NCI-H748 (cell line): ENCODE data around the gene OBI1.
"Not testable (repeated sequence)": the region's sequence is repeated elsewhere in the genome, so short reads cannot be mapped to it uniquely, and the experiment has no call there.

Source experiments
- DNase-seq: peaks from one replicate; lab custom pipeline; 2025; ENCODE audit not compliant: unreplicated experiment; lab: John Stamatoyannopoulos, UW

Gene OBI1

DNA sequence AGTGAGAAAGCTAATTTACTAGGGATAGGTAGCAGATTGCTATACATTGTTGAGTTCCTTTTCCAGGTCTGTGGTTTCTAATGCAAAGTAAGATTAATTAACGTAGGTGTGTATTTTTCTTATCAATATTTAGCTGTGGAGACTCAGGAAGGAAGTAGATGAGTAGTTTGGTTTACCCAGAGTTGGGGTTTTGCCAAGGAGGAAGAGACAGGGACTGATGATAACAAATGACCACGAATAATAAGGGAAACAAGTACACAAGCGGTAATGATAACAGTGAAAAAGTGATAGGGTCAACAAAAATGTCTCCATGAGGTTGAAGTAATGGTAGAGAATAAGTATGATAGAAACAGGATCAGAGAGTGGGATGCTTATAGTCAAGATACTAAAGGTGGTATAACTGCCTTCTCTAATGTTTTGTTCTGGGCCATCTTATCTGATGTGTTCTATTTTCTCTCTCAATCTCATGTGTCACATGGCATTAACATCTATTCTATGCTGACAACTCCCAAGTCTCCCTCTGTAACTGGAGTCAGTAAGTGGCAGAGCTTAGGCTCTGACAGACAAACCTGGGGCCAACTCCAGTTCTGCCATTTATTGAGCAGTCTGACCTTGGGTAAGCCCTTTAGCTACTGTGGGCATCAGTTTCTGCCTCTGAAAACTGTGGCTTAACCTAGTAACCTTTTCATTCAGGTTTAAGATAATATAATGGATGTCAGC lies 8.8 kb downstream of the OBI1 start:
- DNase-seq = no peak

DNA sequence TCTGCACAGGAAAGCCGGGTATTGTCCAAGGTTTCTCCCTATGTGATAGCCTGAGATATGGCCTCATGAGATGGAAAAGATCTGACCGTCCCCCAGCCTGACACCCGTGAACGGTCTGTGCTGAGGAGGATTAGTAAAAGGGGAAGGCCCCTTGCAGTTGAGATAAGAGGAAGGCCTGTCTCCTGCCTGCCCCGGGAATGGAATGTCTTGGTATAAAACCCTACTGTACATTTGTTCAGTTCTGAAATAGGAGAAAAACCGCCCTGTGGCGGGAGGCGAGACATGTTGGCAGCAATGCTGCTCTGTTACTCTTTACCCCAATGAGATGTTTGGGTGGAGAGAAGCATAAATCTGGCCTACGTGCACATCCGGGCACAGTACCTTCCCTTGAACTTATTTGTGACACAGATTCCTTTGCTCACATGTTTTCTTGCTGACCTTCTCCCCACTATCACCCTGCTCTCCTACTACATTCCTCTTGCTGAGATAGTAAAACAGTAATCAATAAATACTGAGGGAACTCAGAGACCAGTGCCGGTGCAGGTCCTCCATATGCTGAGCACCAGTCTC lies 11.8 kb downstream of the OBI1 start:
- DNase-seq = not testable (repeated sequence)

DNA sequence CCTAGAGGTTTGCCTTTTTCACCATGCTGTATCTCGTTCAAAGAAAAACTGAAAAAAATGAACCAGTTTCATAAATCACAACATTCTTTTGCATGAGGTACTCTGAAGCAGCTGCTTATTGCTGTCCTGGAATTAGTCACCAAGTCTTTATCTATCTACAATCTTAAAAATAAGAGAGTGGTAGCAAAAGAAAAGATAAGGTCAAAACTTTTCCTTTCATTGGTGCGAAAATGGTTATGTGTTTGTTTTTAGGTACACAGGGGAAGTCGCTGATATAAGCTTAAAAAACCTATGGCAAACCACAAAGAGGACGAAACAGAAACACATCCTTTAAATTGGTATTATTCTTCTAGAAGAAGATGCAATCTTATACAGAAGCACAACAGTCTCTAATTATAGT lies 20.7 kb downstream of the OBI1 start:
- DNase-seq = no peak

DNA sequence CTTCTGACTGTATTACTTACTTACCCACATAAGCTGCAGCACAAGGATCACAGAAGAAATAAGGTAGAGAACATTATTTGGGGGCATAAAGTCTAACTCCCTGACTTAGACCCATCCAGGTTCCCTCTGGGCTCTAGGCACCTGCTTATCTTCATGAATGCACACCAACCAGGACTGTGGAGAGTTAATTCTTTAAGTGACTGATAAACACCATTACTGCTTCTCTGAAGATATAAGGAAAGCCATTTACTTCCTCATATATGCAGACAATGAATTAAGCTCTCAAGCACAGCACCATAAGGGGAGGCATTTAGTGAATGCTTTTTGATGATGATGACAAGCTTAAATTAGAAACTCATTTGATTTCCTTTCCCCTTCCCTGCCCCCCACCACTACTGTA lies 22.5 kb downstream of the OBI1 start:
- no peak for DNase-seq

DNA sequence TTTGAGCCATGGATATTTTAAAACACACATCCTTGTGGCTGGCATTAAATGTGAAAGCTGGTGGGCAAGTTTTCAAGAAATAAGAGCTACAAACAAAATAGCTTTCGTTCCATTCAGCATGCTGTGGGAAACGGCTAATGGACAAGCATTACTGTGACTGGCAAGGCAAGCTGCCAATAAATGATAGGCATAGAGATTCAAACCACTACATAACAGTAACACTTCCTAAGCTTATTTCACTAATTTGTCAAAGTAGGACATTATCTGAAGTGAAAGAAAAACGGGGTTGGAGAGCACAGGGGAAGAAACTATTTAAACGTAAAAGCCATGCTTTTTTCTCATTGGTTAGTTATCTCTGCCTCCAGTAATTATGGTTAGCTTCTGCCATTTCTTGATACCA lies 26.0 kb downstream of the OBI1 start:
- no peak for DNase-seq

DNA sequence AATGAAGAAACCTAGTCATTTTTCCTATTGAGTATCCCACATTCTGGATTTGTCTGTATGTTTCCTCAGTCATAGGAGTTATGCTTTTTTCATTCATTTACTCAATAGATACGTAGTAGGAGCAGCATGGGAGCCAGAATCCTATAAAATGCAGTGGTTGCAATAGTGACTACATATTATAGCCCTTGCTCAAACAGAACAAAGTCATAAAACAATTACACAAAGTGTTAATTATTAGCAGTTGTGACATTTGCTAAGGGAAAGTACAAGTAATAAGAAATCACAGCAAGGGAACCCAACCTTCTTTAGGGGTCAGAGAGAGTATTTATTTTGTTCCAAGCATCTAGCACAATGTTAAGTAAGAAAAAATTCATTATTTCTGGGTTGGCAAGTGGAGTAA lies 27.9 kb downstream of the OBI1 start:
- DNase-seq = no peak

DNA sequence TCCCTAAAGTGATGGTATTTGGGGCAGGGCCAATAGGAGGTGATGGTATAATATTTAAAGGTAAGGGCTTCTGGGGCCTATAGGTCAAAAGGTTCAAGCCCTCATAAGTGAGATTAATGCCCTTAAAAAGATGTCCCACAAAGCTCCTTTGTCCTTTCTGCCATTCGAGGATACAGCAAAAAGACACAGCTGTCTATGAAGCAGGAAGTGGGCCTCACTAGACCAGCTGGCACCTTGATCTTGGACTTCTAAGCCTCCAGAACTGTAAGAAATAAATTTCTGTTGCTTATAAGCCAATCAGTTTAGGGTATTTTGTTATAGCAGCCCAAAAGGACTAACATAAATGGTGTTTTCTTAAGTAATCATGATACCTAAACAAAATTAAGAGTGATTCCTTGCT lies 28.4 kb downstream of the OBI1 start:
- DNase-seq = no peak

DNA sequence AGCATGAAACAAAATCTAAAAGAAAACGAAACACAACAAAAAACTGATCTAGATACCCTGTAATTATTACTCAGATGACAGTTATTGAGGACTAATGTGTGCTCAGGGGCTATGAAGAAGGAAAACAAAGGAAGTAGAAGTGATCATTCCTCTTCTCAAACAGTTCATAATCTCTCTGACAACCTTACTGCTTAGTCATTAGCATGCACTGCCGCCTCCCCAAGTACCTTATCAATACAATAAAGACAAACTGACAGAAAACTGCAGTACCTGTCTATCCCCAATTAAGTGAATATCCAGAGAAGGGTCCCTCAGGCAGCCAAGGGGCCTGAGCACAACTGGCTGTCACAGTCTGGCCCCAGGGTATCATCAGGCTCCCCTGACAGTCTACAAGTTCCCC lies 33.6 kb downstream of the OBI1 start:
- DNase-seq = no peak

DNA sequence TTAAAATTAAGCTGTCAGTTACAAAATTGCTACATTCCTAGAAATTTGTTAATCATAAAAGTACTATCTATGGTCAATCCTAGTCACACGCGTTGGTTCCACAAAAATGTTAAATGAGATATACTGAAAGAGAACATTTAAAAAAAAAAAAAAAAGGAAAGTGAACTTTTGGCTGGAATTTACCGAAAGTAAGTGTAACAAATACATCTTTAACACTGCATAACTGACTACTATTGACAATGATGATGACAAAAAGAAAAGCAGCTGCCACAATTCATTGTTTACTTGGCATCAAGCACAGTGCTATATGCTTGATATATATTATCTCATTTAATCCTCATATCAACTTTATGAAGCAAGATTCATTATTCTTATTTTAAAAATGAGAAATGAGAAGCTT lies 35.8 kb downstream of the OBI1 start:
- DNase-seq = no peak

DNA sequence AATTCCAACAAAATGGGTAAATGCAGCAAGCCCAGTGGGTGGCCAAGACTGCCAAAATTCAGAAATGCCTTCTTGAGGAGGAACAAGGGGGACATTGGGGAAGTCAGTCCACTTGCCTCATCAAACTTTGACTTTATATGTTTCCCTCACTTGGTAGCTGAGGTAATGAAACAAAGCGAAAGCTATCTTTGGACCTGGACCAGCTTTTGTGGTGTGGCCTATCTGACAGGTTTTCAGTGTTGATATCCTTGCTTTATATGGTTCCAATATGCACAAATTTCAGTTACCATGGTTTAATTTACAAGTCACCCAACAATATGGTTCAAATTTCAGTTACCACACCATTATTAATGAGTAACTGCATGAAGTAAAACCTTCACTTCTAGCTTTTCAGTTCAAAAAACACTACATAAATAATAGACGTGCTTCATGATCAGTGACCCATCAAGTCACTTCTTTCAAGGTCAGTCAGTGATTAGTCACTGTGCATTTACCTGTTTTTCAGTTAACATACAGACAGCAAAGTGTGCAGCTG lies 38.0 kb downstream of the OBI1 start:
- peak; percentile 12 for DNase-seq

DNA sequence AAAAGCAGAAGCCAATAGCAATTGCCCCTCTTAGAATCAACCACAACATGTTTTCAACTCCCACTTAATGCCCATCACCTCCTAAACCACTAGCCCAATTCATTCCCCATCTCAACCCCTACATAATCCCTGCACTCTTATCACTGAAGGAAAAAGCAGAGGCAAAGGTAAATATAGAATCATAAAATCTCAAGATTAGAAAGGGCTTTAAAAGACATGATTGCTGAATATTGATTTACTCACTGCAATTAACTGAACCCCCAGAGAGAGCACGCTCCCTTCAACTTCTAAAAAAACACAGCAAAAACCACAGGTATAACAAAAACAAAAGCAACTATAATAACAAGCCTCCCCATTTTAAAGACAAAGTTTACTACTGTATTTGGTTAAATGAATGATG lies 40.5 kb downstream of the OBI1 start:
- no peak for DNase-seq

DNA sequence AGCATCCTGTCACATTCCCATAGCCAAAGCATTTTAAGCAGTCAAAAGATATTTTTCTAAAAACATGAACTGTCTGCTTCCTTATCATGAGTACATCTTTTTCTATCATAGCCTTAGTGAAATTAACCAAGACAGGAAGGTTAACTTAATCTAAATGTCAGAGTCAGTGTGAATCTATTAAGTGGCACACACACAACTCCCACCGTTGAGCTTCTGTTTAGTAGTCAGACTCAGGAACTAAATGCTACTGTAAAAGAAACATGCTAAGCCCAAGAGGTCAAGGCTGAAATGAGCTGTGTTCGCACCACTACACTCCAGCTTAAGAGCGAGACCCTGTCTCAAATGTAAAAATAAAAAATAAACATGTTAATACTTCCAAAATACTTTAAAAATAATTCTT lies 47.9 kb downstream of the OBI1 start:
- no peak for DNase-seq

DNA sequence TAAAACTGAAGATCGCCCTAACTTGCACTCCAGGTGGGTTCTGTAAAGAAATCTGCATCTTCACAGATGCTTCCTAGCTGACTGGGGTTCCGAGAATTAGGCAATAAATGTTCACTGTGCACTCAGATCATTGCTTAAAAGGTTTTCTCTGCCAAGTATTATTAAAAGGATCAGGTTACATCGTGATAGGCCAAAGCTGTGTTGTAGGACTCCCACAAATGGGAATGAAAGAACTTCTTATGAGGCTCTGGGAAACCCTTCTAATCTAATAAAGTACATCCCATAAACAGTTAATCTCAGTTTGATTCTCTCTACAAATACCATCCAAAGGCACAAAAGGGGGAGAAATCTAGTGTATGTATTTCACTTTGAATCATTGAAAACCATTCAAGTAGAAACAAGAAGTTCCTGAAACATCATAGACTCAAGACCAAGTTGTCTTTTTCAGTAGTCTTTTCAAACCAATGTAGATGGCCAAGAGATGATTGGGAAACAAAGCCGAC lies 48.5 kb downstream of the OBI1 start:
- DNase-seq = peak; percentile 55

DNA sequence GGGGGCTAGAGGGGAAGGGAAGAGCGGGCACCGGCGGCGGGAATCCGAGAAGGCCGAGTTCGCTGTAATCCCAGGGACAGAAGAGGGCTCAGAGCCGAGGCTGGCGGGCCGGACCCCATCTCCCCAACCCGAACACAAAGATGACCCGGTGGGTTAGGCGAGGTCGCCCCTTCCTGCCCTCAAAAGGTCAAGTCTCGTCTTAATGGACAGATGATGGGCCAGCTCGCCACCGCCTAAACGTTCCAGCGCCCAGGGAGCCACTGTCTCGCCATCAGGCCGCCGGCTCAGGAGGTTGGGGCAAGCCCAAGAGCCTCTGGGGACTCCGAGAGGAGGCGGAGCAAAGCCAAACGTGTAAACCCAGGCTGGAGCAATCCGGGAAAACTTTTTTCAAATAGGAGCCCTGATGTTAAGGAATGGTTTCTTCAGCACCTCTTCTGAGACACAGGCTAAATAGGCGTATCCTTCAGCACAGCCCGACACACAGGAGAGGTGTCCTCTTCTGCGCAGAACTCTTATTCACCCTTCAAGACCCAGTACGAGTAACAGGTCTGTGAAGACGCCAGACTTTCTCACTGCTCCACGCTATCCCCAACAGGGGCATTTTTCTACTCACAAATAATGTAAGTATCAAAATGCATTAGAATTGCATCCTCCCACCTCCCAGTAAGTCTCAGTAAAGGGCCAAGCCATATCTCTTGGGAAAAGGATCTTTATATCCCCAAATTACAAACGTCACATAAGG lies 49.3 kb downstream of the OBI1 start:
- peak; percentile 66 for DNase-seq

DNA sequence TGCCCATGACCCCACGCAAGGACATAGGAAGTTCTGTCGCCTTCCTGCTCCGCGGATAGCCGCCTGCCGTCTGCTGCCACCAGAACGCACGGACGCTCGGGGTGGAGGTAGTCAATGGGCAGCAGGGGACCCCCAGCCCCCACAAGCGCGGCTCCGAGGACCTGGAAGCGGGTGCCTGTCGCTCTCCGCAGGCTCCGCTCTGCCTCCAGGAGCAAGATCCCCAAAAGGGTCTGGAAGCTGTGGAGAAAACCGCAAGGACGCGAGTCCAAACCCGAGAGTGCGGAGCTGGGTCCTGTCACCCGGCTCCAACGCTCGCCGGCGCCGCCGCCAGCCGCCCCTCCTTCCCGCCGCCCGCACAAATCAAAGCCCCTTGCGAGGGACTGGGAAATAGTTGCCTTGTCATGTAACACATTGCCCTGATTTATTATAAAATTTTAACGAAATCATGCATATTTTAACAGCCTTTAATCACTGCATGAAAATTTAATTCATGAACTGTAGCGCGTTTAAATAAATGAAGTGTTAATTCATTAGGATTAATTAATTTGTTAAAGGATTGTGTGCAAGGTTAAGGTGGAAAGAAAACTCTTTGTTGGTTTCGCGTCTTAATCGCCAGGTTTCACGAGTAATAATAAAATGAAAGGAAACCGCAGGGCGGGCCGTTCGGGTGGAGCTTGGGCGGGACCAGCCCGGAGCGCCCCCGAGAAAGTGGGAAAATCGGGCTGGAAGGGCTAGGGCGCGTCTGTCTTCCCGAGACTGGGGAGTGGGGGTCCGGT lies 50.1 kb downstream of the OBI1 start:
- peak; percentile 49 for DNase-seq

DNA sequence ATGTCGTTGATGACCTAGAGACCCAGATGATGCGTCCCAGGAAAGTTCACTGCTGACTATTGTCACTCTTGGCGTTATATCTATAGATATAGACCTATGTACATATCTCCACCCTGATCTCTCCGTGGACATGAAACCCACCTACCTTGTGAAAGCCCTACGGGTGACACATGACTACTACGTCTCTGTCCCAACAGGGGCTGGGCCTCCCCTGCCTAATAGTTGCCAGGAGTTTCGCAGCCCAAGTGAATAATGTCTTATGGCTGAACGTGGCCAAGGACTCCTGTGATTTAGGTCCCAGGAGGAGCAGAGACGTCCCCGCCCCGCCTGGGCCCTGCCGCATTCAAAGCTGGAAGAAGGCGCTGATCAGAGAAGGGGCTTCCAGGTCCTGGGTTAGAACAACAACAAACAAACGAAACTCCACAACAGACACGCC lies 50.7 kb downstream of the OBI1 start:
- no peak for DNase-seq

DNA sequence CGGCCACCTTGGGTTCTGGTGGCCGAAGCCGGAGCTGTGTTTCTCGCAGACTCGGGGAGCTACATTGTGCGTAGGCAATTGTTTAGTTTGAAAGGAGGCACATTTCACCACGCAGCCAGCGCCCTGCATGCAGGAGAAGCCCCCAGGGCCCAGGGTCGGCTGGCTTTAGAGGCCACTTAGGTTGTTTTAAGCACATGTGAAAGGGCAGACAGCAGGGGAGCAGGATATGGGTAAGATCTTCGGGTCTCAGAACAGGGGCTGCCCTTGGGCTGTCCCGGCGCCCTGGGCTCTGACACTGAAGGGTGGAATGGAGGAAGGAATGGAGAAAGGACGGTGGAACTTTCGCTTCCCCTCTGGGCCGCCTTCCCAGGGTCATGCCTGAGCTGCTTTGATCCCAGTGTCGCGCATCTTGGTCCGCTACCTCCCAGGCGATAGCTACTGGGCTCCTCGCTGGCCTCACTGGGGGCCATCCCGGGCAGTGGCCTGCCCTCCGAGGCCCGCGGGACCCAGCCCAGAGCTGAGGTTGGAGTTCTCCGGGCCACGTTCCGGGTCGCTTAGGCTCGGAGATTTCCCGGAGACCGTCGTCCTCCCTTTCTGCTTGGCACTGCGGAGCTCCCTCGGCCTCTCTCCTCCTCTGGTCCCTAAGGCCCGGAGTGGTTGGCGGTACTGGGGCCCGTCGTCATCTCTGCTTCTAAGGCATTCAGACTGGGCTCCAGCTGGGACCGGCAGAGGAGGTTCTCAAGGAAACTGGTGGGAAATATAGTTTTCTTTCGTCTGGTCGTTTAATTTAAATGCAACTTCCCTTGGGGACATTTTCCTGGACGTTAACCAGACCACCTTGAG lies 51.3 kb downstream of the OBI1 start:
- no peak for DNase-seq

DNA sequence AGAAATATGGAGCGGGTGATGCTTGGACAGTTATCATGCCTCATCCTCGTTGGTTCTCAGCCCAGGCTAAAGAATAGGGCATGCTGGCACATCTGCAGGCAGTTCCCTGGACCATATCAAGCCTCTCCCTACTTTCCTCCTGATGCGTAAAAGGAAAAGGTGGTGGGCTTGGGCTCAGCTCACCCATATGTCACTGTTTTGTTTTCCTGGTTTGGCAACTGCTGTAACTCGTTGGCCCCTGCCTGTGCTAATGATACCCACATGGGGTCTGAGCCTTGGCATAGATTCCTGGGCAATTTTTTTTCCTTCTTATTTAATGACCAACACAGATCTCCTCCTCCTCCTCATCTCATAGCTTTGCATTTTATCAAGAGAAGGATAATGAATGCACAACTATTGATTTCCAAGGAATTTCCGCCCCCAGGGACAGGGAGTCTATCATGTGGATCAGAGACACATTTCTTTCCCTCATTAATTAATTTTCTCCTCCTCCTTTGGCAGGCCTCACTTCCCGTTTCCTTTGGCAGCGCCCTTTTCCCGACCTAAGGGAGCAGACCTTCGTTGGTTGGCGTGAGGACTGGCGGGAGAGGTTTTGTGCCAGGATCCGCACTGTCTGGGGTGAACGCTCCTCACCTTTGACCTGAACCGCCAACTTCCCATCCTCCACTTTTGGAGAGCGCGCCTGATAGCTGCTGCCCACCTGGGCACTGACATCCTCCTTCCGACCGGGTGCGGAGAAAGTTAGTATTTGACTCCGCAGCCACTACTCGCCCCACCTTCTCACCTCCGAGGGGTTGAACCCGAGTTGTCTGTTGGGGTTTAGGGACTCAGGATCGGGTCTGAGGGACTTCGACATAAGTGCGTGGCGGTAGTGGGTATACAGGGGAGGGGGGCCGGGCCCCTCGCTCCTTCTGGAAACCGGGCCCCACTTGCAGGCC lies 52.2 kb downstream of the OBI1 start:
- peak; percentile 14 for DNase-seq
